HepG2 (cell line): ENCODE measurements around the gene MRPL34. TPM values are rescaled to one million over a fixed set of nuclear protein-coding genes. Genes with fewer than 3 reads are reported as not detected.

ENCODE experiments used
- BRF2 ChIP-seq: sonication (generic); formaldehyde crosslinking; IDR thresholded peaks from 2 replicates; pipeline ENCODE4 v1.8.1; 2022; ENCODE audit warnings: mild to moderate bottlenecking, missing genetic modification reagents
- CTCF ChIP-seq: sonication (generic); formaldehyde crosslinking; IDR thresholded peaks from 2 replicates; pipeline ENCODE4 v1.5.0; 2020; ENCODE audit warnings: mild to moderate bottlenecking, missing genetic modification reagents, moderate library complexity
- GMEB1 ChIP-seq: sonication (generic); formaldehyde crosslinking; IDR thresholded peaks from 2 replicates; pipeline ENCODE4 v1.5.1; 2020; ENCODE audit warnings: missing genetic modification reagents, mild to moderate bottlenecking, borderline replicate concordance
- HOXA7 ChIP-seq: sonication (generic); formaldehyde crosslinking; IDR thresholded peaks from 2 replicates; pipeline ENCODE4 v1.8.1; 2022; ENCODE audit warnings: mild to moderate bottlenecking, missing genetic modification reagents, moderate library complexity
- HOXD1 ChIP-seq: sonication (generic); formaldehyde crosslinking; IDR thresholded peaks from 2 replicates; pipeline ENCODE4 v1.5.0; 2020; ENCODE audit warnings: missing genetic modification reagents
- KDM3A ChIP-seq: IDR thresholded peaks from 2 replicates; pipeline ENCODE4 v1.6.1; 2018; ENCODE audit warnings: low read depth, missing compliant biosample characterization
- KDM6A ChIP-seq: IDR thresholded peaks from 2 replicates; pipeline ENCODE4 v1.6.1; 2016; ENCODE audit warnings: low read depth
- LBX2 ChIP-seq: sonication (generic); formaldehyde crosslinking; IDR thresholded peaks from 2 replicates; pipeline ENCODE4 v1.5.0; 2020; ENCODE audit warnings: missing genetic modification reagents, mild to moderate bottlenecking, borderline replicate concordance
- MNT ChIP-seq: fragments of 450-650 bp; IDR thresholded peaks from 2 replicates; pipeline ENCODE4 v1.6.1; 2016
- MYC ChIP-seq: sonication (generic); formaldehyde crosslinking; IDR thresholded peaks from 2 replicates; pipeline ENCODE4 v1.9.0; 2021; ENCODE audit warnings: missing genetic modification reagents, borderline replicate concordance
- PPARG ChIP-seq: conservative IDR thresholded peaks from 2 replicates; pipeline ENCODE4 v1.6.1; 2016; ENCODE audit warnings: missing biosample characterization, missing genetic modification reagents
- SP140L ChIP-seq: sonication (generic); formaldehyde crosslinking; IDR thresholded peaks from 2 replicates; pipeline ENCODE4 v1.4.0; 2020; ENCODE audit warnings: missing genetic modification reagents, borderline replicate concordance
- SP4 ChIP-seq: sonication (generic); formaldehyde crosslinking; IDR thresholded peaks from 2 replicates; pipeline ENCODE4 v1.8.1; 2023; ENCODE audit warnings: mild to moderate bottlenecking, missing genetic modification reagents
- SRSF4 ChIP-seq: fragments of 200-400 bp; formaldehyde crosslinking; IDR thresholded peaks from one replicate; pipeline ENCODE4 v1.6.1; 2018; ENCODE audit warnings: mild to moderate bottlenecking, low read depth, low read length, moderate library complexity; ENCODE audit not compliant: poor library complexity, severe bottlenecking
- ZGPAT ChIP-seq: IDR thresholded peaks from 2 replicates; pipeline ENCODE4 v1.6.1; 2016; ENCODE audit warnings: mild to moderate bottlenecking
- ZNF124 ChIP-seq: sonication (generic); formaldehyde crosslinking; IDR thresholded peaks from 2 replicates; pipeline ENCODE4 v1.4.0; 2020; ENCODE audit warnings: missing genetic modification reagents
- ZNF510 ChIP-seq: sonication (generic); formaldehyde crosslinking; IDR thresholded peaks from 2 replicates; pipeline ENCODE4 v1.4.0; 2020; ENCODE audit warnings: low read depth, mild to moderate bottlenecking, missing genetic modification reagents
- ZNF564 ChIP-seq: sonication (generic); formaldehyde crosslinking; IDR thresholded peaks from 2 replicates; pipeline ENCODE4 v1.8.1; 2023; ENCODE audit warnings: mild to moderate bottlenecking, missing genetic modification reagents
- ZNF567 ChIP-seq: sonication (generic); formaldehyde crosslinking; IDR thresholded peaks from 2 replicates; pipeline ENCODE4 v1.8.1; 2023; ENCODE audit warnings: mild to moderate bottlenecking, missing genetic modification reagents, borderline replicate concordance
- ZNF678 ChIP-seq: sonication (generic); formaldehyde crosslinking; IDR thresholded peaks from 2 replicates; pipeline ENCODE4 v1.4.0; 2020; ENCODE audit warnings: mild to moderate bottlenecking, missing genetic modification reagents
- ZNF772 ChIP-seq: sonication (generic); formaldehyde crosslinking; IDR thresholded peaks from 2 replicates; pipeline ENCODE4 v1.5.0; 2020; ENCODE audit warnings: mild to moderate bottlenecking, missing genetic modification reagents
- polyA plus RNA-seq, 8 experiments: library from polyadenylated mRNA; depleted of rRNA in 3 of 8; stranded (reverse) in 7 of 8; unstranded in 1 of 8; fragments of >200 nt; fragmentation: Illumina TruSeq in 4 of 8; extraction: Trizol in 4 of 8; gene quantifications; 2 replicates each; pipeline versions ENCODE4 v1.2.1 to v1.2.3, GENCODE V29; 2011 to 2016; ENCODE audit warnings: low read depth in 4 of 8, missing spikeins in 1 of 8, mixed read lengths in 1 of 8; ENCODE audit not compliant: insufficient read depth in 1 of 8
- total RNA-seq, 5 experiments: library from RNA; depleted of rRNA; stranded (reverse); fragments of >200 nt; fragmentation: Illumina TruSeq; extraction: Trizol; gene quantifications; 2 replicates each; pipeline ENCODE4 v1.2.3, GENCODE V29; 2016; ENCODE audit warnings: low read depth in 1 of 5

Gene MRPL34
- total and polyA plus RNA-seq, 2 of the 13 experiments (the other 11 are each of a cell fraction or from before 2014, with no cell fraction given) = 74.0 to 77.3 TPM

- no peak for TF ChIP-seq BRF2
- TF ChIP-seq GMEB1 (CRISPR knock-in tag) = peak; percentile 86; the same call in 1 of the 2 replicates
- peak; percentile 77; the same call in 1 of the 2 replicates for TF ChIP-seq ZNF124 (CRISPR knock-in tag)
- no peak for TF ChIP-seq CTCF (CRISPR knock-in tag)
- 0 out of 2 replicates have a peak, but pooled peaks have one; percentile 16 for TF ChIP-seq KDM6A (CRISPR knock-in tag)
- TF ChIP-seq HOXA7 (CRISPR knock-in tag) = no peak
- TF ChIP-seq ZNF678 (CRISPR knock-in tag) = peak; percentile 58; the same call in 1 of the 2 replicates
- no peak for TF ChIP-seq SRSF4
- no peak for TF ChIP-seq SP140L (CRISPR knock-in tag)
- no peak for TF ChIP-seq KDM3A
- peak; percentile 49; the same call in 1 of the 2 replicates for TF ChIP-seq ZGPAT (CRISPR knock-in tag)
- no peak for TF ChIP-seq ZNF567 (CRISPR knock-in tag)
- peak; percentile 34; the same call in 1 of the 2 replicates for TF ChIP-seq ZNF510
- TF ChIP-seq HOXD1 = no peak
- TF ChIP-seq ZNF772 = no peak
- no peak for TF ChIP-seq ZNF564 (CRISPR knock-in tag)
- TF ChIP-seq PPARG (CRISPR knock-in tag) = no peak
- TF ChIP-seq SP4 (CRISPR knock-in tag) = peak; percentile 82
- no peak for TF ChIP-seq LBX2 (CRISPR knock-in tag)
- TF ChIP-seq MNT = peak; percentile 32; the same call in 1 of the 2 replicates
- TF ChIP-seq MYC (CRISPR knock-in tag) = peak; percentile 41; the same call in 1 of the 2 replicates
These were observed 38.5 kb upstream of the MRPL34 start, which contains the start of gene BABAM1 (continued) for GRCh38 chr19:17266975-17267788.
